Ecto neural progenitor cell (in vitro differentiated cells): Measurements from ENCODE around the gene RPL3.

ENCODE experiments used
- DNase-seq: peaks from one replicate; pipeline ENCODE4 v3.0.0-alpha.2; 2018; ENCODE audit warnings: low spot score

The RPL3 gene

DNA sequence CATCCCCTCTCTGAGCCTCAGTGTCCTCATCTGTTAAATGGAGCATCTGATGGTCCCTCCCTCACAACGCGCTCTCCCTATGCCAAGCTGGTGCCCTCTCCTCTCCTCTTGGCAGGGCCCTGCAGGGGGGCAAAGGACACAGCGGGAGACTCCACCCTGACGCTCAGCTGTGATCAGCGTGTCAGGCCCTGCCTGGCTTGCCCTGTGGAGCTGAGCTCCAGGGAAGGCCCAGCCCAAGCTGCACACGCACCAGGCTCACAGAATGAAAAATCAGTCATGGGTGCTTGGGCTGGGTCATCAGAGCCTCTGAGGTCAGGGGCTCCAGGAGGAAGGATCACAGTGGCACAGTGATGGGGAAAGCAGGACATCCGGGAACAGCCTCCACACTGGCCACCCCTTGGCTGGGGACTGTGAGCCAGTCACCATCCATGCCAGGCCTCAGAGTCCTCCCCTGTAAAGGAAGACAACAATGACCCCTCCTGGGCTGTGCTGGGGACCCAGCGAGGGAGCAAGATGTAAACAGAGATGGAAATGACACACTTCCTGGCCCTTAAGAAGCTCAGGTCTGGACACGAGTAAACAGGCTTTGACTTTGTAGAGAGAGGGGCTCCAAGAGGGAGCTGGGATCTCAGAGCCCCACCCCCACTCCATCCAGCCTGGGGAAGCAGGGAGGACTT lies 36.6 kb downstream of the RPL3 start:
- no peak for DNase-seq

DNA sequence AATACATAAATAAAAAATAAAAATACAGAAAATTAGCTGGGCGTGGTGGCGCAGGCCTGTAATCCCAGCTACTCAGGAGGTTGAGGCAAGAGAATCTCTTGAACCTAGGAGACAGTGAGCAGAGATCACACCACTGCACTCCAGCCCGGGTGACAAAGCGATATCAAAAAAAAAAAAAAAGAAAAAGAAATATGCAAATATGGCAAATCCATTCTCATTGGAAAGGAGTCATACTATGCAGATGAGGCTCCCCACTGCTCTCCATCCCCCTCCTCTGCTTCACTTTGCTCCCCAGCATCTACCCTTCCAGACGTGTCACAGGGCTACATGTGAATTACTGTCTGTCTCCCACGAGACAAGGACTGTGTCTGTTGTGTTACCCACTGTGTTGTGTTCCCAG lies 38.3 kb downstream of the RPL3 start:
- no peak for DNase-seq

- DNase-seq, result no peak
Observed at GRCh38 chr22:39280250-39280649, 39.2 kb downstream of the RPL3 start.

- DNase-seq, result no peak
Observed at GRCh38 chr22:39279170-39279850, 40.1 kb downstream of the RPL3 start.

GRCh38 chr22:39278040-39278439 lies 41.4 kb downstream of the RPL3 start:
- DNase-seq, result no peak

- no peak for DNase-seq
Observed at GRCh38 chr22:39277142-39277607, 42.2 kb downstream of the RPL3 start.

DNA sequence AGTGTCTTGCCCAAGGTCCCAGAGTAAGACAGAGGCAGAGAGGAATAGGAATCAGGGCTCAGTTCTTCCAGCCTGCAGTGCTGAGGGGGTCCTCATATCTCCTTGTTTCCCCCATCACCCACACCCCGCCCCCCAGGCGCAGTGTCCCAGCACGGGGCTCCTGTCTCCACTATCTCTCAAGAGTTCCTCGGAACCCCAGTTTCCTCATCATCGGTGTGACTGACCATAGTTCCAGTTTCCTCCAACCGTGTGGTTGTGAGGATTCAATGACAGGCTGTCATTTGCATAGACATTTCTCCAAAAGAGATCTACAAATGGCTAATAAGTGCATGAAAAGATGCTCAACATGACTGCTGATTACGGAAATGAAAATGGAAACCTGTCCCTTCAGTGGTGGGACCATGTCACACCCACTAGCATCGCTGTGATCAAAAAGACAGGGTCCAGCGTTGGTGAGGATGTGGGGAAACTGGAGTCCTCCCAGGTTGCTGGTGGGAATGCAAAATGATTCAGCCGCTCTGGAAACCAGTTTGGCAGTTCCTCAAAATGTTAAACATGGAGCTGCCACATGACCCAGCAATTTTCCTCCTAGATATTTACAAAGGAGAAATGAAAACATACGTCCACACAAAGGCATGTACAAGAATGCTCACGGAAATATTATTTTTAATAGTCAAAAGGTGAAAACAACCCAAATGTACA lies 42.8 kb downstream of the RPL3 start:
- no peak for DNase-seq

GRCh38 chr22:39275814-39276439 lies 43.5 kb downstream of the RPL3 start:
- no peak for DNase-seq

DNA sequence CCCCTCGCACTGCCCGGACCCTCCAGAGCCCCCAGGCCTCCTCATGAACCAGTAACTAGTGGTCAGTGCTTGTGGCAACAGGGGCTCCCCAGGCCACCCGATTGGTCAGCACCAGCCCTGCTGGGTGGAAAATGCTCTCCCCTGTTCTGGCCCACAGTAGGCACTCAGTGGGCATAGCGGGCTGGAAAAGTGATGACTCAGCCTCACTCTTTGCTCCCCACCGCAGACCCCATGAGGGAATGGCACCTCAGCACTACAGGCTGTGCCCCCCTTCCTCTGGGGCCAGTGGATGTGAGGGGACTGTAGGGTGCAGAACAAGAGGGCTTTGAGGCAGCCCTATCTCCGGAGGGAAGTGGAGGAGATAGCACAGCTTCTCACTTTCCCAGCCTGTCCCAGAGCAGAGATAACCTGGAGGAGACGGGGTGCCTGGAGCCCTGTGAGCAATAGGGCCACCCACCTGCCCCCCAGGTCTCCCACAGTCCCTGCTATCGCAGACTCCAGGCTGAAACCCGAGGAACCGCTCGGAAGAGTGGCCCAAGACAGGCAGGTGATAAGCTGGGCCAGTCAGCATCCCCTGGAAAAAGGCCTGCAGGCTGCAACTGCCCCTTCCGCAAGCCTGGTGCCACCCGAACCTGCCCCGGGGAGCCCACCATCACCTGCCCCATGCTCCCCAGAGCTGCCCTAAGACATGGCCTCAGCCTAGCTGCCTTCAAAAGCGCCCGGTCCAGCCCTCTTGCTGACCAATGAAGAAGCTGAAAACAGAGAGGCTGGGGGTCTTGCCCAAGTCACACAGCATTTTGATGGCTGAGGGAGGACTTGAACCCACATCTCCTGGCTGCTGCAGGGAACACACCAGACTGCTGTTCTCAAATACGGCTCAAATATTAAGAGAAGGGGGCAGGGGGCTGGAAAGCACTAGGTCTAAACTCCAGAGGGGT lies 45.2 kb downstream of the RPL3 start:
- DNase-seq, result no peak

DNA sequence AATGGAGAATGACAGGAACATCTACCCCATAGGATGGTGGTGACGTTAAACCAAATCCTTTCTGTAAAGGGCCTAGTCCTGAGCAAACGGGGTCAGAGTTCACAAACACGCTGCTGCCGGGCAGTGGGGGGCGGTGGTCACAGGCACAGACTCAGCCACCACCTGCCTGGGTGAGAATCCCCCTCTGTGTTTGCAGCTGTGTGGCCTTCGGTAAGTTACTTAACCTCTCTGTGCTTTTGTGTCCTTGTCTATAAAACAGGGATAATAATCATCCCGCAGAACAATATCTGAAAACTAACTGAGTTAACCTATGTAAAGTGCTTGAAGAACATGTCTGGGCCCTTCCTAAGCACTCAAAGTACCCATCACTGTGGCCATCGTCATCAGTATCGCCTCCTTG lies 48.6 kb downstream of the RPL3 start:
- DNase-seq, result no peak

- DNase-seq, result no peak
Observed at GRCh38 chr22:39270280-39270679, 49.1 kb downstream of the RPL3 start.

- DNase-seq, result no peak
Observed at GRCh38 chr22:39269095-39269790, 50.2 kb downstream of the RPL3 start.

DNA sequence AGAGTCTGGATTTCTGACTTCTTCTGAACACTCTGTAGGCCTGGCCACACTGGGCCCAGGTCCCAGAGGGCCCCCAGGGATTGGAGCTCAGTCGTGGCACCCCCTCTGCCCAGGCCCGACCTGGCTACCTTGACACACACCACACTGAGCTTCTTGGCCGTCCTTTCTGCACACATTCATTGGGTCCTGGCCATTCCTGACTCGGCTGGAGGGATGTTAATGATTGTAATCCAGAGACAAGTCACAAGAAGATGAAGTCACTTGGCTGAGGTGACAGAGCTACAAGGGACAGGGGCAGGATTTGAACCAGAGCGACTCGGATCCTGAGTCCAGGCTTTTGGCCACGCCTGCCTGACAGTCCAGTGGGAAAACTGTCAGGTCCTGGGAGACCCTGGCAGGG lies 50.8 kb downstream of the RPL3 start:
- DNase-seq, result no peak

DNA sequence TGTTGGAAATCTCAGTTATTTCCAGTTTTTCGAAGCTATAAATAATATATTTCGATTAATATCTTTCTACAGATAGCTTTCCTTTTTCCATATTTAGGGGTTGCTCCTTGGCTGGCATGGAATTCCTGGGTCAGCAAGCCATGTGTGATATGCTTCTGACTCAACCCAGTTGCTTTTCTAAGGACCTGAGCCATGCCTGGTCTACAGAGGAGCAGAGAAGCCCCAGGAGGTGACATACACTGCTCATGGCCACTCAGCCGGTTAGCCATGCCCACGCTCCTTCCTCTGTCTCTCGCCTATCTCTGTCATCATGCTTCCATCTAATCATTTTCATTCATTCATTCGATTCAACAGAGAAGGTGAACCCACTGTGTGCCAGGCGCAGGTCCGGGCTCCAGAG lies 51.4 kb downstream of the RPL3 start:
- DNase-seq, result no peak

- no peak for DNase-seq
Observed at GRCh38 chr22:39266398-39267030, 52.9 kb downstream of the RPL3 start.

- no peak for DNase-seq
Observed at GRCh38 chr22:39265143-39265886, 54.1 kb downstream of the RPL3 start.

- no peak for DNase-seq
Observed at GRCh38 chr22:39264349-39265038, 54.9 kb downstream of the RPL3 start.

GRCh38 chr22:39263626-39264348 lies 55.6 kb downstream of the RPL3 start:
- DNase-seq, result no peak
